ENCODE results near the gene ZFAND2A. TPM values are rescaled to one million over a fixed set of nuclear protein-coding genes. Genes with fewer than 3 reads are reported as not detected.

ZFAND2A gene
- total and polyA plus RNA-seq, 2 experiments from 2014 or later = 15.3 to 29.2 TPM

DNA sequence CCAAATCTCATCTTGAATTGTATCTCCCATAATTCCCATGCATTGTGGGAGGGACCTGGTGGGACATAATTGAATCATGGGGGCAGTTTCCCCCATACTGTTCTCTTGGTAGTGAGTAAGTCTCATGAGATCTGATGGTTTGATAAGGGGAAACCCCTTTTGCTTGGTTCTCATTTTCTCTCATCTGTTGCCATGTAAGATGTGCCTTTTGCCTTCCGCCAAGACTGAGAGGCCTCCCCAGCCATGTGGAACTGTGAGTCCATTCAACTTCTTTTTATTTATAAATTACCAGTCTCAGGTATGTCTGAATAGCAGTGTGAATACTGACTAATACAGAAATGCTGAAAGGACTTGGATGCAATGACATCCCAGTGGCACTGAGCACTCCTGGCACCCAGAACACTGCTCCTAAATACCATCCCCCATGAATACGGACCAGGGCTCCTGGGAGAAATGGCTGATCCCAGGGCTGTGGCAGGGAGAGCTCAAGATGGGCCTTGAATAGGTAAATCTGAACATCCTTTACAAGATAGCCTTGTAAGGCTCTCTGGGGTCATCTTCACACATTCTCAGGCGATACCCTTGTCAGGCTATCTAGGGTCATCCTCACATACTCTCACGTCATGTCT lies 19.4 kb downstream of the ZFAND2A start (continued):
- TF ChIP-seq, protein P1, sequence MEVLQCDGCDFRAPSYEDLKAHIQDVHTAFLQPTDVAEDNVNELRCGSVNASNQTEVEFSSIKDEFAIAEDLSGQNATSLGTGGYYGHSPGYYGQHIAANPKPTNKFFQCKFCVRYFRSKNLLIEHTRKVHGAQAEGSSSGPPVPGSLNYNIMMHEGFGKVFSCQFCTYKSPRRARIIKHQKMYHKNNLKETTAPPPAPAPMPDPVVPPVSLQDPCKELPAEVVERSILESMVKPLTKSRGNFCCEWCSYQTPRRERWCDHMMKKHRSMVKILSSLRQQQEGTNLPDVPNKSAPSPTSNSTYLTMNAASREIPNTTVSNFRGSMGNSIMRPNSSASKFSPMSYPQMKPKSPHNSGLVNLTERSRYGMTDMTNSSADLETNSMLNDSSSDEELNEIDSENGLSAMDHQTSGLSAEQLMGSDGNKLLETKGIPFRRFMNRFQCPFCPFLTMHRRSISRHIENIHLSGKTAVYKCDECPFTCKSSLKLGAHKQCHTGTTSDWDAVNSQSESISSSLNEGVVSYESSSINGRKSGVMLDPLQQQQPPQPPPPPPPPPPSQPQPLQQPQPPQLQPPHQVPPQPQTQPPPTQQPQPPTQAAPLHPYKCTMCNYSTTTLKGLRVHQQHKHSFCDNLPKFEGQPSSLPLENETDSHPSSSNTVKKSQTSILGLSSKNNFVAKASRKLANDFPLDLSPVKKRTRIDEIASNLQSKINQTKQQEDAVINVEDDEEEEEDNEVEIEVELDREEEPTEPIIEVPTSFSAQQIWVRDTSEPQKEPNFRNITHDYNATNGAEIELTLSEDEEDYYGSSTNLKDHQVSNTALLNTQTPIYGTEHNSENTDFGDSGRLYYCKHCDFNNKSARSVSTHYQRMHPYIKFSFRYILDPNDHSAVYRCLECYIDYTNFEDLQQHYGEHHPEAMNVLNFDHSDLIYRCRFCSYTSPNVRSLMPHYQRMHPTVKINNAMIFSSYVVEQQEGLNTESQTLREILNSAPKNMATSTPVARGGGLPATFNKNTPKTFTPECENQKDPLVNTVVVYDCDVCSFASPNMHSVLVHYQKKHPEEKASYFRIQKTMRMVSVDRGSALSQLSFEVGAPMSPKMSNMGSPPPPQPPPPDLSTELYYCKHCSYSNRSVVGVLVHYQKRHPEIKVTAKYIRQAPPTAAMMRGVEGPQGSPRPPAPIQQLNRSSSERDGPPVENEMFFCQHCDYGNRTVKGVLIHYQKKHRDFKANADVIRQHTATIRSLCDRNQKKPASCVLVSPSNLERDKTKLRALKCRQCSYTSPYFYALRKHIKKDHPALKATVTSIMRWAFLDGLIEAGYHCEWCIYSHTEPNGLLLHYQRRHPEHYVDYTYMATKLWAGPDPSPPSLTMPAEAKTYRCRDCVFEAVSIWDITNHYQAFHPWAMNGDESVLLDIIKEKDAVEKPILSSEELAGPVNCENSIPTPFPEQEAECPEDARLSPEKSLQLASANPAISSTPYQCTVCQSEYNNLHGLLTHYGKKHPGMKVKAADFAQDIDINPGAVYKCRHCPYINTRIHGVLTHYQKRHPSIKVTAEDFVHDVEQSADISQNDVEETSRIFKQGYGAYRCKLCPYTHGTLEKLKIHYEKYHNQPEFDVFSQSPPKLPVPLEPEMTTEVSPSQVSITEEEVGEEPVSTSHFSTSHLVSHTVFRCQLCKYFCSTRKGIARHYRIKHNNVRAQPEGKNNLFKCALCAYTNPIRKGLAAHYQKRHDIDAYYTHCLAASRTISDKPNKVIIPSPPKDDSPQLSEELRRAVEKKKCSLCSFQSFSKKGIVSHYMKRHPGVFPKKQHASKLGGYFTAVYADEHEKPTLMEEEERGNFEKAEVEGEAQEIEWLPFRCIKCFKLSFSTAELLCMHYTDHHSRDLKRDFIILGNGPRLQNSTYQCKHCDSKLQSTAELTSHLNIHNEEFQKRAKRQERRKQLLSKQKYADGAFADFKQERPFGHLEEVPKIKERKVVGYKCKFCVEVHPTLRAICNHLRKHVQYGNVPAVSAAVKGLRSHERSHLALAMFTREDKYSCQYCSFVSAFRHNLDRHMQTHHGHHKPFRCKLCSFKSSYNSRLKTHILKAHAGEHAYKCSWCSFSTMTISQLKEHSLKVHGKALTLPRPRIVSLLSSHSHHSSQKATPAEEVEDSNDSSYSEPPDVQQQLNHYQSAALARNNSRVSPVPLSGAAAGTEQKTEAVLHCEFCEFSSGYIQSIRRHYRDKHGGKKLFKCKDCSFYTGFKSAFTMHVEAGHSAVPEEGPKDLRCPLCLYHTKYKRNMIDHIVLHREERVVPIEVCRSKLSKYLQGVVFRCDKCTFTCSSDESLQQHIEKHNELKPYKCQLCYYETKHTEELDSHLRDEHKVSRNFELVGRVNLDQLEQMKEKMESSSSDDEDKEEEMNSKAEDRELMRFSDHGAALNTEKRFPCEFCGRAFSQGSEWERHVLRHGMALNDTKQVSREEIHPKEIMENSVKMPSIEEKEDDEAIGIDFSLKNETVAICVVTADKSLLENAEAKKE (CRISPR knock-in tag; IDR thresholded peaks at IDR 0.05) = no peak
- no peak for TF ChIP-seq NANOG (IDR thresholded peaks at IDR 0.05; ENCODE audit: borderline replicate concordance)

DNA sequence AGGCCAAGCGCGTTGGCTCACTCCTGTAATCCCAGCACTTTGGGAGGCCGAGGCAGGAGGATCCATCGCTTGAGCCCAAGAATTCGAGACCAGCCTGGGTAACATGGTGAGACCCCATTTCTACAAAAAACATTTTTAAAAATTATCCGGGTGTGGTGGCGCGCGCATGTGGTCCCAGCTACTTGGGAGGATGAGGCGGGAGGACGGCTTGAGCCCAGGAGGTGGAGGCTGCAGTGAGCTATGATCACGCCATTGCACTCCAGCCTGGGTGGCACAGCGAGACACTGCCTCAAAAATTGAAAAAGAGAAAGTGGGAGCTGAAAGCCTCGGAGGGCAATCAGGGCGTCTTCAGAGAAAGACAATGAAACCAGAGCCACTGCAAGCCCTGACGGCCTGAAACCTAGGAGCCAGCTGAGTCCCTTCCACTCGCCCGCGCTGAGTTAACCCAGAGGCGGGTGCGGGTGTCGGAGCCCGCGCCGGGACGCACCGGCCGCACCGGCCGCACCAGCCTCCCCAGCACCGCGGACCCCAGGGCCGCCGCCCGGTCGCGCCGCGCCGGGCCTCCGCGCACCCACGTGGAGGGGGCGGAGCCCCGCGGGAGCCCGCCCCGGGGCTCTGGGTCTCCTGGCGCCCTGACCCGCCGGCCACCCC lies 22.4 kb downstream of the ZFAND2A start:
- Mint-ChIP-seq H3K4me3 (peak overlapping the region; percentile 83), H3K9me3 (no peaks in the 10 kb centered on the region; the same call in 2 of the 3 replicates), H3K27ac (0 out of 2 replicates have a peak overlapping the region, but pooled peaks have one; percentile 77), H3K27me3 (ENCODE audit: insufficient read depth, low read depth, poor library complexity) (peaks cover 3% of the 10 kb centered on the region), H3K36me3 (ENCODE audit: low read depth) (peaks cover 9% of the 10 kb centered on the region), H3K4me1 (peaks cover 8% of the 10 kb centered on the region; the same call in 2 of the 3 replicates)
- Histone ChIP-seq H3K27ac (ENCODE audit: low read depth) (no peak overlapping the region), H3K4me3 (peak overlapping the region; percentile 92), H3K4me2 (peak overlapping the region; percentile 95), H3K79me2 (replicated peaks; ENCODE audit: insufficient read depth) (peaks cover 39% of the 10 kb centered on the region), H3K9me2 (ENCODE audit: insufficient read depth) (no peaks in the 10 kb centered on the region), H3K27me3 (ENCODE audit: insufficient read depth) (no peaks in the 10 kb centered on the region), H4K20me1 (replicated peaks; ENCODE audit: insufficient read depth) (peaks cover 4% of the 10 kb centered on the region; the same call in 1 of the 2 replicates), H3F3A (replicated peaks; ENCODE audit: low read depth) (peaks cover 4% of the 10 kb centered on the region; the same call in 1 of the 2 replicates), H2AFZ (no peak overlapping the region; the same call in 1 of the 2 replicates), H3K4me1 (ENCODE audit: insufficient read depth) (peaks cover 8% of the 10 kb centered on the region), H3K36me3 (ENCODE audit: insufficient read depth) (no peaks in the 10 kb centered on the region)
- ATAC-seq (peak; percentile 67), DNase-seq (ENCODE audit: low spot score) (peak; percentile 28)
- TF ChIP-seq CTCF (conservative IDR thresholded peaks at IDR 0.05; ENCODE audit: low read depth in 2 of 2) = no peak
- TF ChIP-seq POLR2AphosphoS5 (IDR thresholded peaks at IDR 0.05; ENCODE audit: low read depth) = no peak
- TF ChIP-seq EZH2phosphoT487 (IDR thresholded peaks at IDR 0.05; ENCODE audit: unreplicated experiment) = no peak
- no peak for TF ChIP-seq CREB1 (CRISPR knock-in tag; IDR thresholded peaks at IDR 0.05; ENCODE audit: low read depth)
- TF ChIP-seq ZNF331 (CRISPR knock-in tag; IDR thresholded peaks at IDR 0.05; ENCODE audit: low read depth) = no peak
- no peak for TF ChIP-seq EZH2 (IDR thresholded peaks at IDR 0.05; ENCODE audit: low read depth, unreplicated experiment)
- TF ChIP-seq NANOG (IDR thresholded peaks at IDR 0.05; ENCODE audit: borderline replicate concordance) = no peak
- TF ChIP-seq JUNB (IDR thresholded peaks at IDR 0.05; ENCODE audit: unreplicated experiment) = no peak
- TF ChIP-seq, protein P2, sequence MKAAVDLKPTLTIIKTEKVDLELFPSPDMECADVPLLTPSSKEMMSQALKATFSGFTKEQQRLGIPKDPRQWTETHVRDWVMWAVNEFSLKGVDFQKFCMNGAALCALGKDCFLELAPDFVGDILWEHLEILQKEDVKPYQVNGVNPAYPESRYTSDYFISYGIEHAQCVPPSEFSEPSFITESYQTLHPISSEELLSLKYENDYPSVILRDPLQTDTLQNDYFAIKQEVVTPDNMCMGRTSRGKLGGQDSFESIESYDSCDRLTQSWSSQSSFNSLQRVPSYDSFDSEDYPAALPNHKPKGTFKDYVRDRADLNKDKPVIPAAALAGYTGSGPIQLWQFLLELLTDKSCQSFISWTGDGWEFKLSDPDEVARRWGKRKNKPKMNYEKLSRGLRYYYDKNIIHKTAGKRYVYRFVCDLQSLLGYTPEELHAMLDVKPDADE (IDR thresholded peaks at IDR 0.05) = no peak
- no peak for TF ChIP-seq ZNF114 (CRISPR knock-in tag; IDR thresholded peaks at IDR 0.05)

Data from GM23338 (cell line).